GM19099 (cell line): ENCODE measurements around the gene RPUSD1.

Source experiments
- POLR2A ChIP-seq: IDR thresholded peaks from 3 replicates; pipeline ENCODE4 v1.6.1; 2011; ENCODE audit warnings: low read depth; ENCODE audit not compliant: insufficient read length; ENCODE audit errors: extremely low read depth

RPUSD1 gene

DNA sequence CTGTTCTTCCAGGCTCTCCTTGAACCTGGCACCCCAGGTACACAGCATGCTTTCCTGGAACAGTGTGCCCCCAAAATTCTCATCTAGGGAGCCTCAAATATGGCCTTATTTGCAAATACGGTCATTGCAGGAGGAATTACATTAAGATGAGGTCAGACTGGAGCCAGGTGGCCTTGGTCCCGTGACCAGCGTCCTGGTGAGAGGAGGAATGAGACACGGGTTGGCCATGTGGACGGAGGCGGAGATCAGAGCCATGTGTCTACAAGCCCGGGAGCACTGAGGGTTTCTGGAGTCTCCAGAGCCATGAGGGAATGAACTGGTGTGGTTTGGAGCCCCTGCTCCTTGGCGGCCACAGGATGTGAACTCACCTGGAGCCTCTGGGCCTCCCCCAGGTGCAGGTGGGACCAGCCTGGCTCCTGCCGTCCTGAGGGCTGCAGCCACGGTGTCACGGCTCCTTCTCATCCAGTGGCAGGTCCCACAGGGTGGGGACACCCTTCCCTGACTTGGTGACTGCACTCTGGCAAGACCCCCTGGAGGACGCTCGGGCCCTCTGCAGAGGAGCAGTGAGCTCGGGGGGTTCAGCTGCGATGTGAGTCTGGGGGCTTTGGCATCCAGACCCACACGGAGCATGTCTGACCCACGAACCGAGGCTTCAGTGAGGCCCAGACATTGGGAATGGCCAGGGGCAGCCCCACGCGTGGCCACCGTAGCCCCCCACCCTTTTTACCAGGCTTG, 34.2 kb upstream of the RPUSD1 start:
- TF ChIP-seq POLR2A, result no peak

DNA sequence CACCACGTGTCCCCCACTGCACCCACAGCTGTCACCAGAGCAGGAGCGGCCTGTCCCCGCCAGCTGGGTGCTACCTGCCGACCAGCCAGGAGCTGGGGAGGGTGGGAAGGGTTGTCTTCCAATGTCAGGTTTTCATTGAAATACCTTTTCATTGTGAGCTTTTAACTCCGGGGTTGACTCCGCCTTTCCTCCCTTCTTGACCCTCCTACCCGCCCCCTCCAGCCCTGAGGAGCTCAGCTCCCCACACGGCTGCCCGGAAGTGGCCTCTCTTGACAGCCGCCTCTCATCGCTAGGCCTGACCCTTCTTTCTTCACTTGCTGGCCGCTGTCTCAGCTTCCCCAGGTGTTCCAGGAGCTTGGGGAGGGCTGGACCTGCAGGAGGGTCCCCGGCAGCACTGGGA, 33.6 kb upstream of the RPUSD1 start:
- no peak for TF ChIP-seq POLR2A

DNA sequence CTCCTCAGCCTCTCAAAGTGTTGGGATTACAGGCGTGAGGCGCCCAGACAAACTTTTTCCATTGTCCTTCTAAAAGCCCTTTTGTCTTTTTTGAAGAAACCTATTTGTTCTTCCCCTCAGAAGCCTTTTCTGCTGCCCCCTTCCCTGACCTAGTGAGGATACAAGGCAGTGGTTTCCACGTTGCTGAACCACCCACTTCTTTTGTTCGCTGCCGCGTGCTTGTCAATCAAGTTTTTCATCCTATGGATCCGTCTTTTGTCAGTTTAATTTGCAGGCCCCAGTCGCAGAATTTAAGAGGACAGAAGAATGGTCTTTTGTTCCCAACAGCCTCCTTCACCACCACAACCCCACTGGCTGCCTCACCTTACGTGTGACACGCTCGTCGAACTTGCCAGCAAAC, 32.6 kb upstream of the RPUSD1 start:
- TF ChIP-seq POLR2A, result no peak

DNA sequence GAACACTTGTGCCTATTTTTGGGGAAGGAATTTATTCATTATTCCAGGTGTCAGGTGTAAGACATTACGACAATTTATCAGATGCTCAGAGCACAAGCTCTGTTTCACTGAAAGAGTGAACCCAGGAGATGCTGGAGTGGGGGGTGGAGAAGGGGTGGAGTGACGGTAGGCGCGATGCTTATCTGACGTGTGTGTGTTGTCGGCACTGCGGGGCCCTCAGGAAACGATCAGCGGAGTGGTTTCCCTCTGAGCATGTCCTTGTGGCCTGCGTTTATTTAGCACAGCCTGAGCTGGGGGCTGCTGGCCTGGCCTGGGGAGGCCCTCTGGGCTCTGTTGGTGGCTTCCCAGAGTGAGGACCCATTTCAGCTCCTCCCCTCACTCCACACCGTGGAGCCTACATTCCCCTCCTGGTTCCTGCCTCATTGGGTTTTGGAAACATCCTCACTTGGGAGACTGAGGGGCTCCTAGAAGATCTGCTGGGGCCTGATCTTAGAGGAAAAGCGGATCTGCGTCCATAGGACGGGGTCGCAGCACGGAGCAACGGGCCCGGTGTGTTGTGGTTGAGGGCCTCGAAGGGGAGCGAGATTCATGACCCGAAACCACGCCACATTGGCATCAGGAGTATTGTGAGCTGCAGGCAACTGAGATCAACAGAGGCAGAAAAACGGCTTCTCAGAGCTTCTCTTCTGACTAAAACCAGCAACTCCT, 31.3 kb upstream of the RPUSD1 start:
- no peak for TF ChIP-seq POLR2A

DNA sequence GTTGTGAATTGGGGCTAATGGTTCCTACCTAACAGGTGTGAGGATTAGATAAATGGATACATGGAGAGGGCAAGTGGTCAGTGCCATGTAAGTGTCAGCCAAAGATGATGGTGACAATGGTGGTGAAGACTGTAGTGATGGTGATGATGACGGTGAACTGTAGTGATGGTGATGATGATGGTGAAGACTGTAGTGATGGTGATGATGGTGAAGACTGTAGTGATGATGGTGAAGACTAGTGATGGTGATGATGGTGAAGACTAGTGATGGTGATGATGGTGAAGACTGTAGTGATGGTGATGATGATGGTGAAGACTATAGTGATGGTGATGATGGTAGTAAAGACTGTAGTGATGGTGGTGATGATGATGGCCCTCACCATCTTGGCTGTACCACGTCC, 30.4 kb upstream of the RPUSD1 start:
- TF ChIP-seq POLR2A, result no peak

DNA sequence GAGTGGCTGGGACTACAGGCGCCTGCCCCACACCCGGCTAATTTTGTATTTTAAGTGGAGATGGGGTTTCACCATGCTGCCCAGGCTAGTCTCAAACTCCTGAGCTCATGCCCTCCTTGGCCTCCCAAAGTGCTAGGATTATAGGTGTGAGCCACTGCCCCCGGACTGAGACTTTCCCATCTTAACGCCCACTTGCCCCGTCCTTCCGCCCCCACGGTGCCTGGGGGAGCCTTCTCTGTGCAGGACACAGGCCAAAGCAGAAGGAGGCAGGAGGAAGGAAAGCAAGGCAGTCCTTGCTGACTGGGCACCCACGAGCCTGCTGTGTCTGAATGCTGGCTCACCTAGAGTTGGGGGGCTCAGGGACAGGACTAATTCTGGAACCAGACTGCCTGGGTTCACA, 30.0 kb upstream of the RPUSD1 start:
- no peak for TF ChIP-seq POLR2A

DNA sequence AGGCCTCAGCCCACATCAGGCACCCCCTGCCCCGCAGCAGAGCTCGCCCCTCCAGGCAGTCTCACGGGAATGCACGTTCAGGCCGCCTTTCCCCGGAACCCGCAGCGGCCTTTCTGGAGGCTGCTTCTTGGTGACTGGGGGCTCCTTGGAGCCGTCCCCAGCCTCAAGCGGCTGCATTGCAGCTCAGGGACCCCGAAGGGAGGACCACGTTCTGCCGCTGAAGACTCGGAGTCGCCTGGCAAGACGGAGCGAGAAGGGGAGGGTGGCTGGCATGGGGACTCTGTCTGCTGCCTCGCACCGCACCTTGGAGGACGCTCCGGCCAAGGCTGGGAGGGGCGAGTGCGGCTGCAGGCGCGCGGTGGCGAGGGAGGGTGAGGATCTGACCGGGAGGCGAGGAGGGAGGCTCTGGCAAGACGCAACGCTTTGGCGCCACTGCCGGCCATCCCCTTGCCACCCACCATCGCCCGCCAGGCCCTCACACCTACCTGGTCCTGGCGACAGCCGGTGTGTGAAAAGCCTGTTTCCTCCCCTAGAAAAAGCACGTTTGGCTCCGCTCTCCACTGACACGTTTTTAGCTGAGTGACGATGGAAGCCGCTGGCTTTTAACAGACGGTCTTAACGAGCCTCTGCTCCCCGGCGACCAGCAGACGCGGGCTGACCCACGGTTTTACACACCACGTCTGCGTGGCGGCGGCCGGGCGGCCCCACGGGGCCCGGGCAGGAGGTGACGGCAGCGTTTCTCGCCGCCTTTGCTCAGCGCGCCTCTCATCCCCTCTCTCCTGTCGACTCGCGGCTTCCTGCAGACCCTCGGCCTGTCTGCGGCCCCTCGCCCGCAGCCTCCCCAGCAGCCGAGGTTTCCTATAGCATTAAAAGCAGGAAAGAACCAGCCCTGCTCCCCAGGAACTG, 29.1 kb upstream of the RPUSD1 start:
- no peak for TF ChIP-seq POLR2A

DNA sequence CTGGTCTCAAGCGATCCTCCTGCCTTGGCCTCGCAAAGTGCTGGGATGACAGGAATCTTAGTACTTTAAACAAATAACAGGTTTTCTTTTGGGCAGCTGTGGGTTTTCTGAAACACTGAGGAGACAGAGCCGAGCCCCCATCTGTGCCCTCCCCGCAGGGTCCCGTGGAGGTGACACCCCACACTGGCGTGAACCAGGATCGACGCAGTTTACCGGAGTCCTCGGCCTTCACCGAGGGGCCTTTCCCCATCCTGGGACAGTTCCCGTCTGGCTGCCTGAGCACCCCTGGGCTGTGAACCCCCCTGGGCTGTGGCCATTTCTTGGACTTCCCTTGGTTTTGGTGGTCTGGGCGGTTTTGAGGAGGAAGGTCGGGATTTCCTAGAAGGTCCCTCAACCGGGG, 27.7 kb upstream of the RPUSD1 start:
- no peak for TF ChIP-seq POLR2A

DNA sequence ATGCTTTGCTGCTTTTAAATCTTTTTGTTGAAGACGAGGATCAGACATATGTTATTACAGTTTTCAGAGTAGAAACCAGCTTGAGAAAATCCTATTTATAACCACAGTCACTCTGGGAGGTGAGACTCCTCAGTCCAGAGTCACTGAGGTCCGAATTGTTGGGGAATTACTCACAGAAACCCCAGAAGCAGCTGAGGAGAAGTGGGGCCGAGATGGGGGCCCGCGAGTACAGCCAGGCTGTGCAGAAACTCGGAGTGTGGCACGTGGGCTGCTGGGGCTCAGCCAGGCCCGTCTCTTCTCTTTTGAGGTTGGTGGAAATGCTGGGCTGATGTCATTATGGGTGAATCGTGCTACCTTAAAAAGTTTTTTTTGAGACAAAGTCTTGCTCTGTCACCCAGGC, 26.8 kb upstream of the RPUSD1 start:
- TF ChIP-seq POLR2A, result no peak

DNA sequence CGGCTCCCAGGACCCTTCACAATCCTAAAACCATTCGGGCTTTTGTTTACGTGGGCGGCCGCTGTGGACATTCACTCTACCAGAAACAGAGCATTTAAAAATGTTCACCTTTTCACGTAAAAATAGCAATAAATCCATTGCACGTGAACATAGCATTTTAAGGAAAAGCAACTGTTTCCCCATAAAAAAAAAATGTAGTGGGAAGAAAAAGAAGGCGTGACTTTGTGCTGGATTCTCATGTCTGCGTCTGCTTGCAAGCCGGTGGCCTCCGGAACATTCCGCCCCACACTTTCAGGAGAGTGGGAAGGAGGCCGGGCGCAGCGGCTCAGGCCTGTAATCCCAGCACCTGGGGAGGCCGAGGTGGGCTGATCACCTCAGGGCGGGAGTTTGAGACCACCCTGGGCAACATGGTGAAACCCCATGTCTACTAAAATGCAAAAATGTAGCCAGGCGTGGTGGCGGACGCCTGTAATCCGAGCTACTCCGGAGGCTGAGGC, 25.8 kb upstream of the RPUSD1 start:
- no peak for TF ChIP-seq POLR2A

DNA sequence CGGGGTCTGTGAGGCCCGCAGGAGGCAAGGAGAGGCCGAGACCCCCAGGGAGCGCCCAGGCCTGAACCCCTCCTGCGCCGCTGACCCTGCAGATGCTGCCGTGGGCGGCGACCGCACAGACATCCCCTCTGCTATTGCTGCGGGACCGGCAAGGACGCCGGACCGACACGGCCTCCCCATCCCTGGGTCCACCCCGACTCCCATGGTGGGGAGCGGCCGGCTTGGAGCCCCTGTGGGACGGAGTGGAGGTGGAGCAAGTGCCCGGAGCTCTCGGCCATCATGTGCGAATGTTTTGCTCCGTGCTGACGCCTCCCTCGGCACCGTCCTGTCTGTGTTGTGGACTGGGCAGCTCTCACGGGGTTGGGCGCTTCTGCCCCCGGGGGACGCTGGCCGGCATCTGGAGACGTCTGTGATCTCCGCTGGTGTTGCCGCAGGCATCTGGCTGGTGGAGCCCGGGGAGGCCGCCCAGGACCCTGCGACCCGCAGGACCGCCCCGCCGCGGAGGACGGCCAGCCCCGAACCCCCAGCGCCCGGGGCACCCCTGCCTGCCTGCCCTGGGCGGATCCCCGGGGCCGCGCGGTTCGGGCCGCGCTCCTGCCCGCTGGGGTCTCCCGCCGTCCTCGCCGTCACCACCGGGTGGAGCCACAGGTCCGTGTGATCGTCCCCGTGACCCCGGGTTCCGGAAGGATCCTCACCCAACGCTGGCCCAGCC, 25.2 kb upstream of the RPUSD1 start:
- TF ChIP-seq POLR2A, result no peak

DNA sequence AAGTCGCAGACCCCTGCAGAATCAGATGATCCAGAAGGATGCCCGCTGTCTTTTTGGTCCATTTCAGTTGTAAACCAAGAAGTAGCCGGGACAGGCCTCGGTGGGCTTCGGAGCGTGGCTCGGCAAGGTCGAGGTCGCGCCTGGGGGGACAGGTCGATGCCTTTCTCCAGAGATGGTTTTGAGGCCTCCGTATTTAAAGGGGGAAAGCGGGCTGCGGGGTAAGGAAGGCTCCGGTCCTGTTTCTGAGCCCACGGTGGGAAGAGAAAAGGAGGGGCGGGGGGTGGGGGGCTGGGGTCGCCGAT, 19.9 kb upstream of the RPUSD1 start:
- no peak for TF ChIP-seq POLR2A

DNA sequence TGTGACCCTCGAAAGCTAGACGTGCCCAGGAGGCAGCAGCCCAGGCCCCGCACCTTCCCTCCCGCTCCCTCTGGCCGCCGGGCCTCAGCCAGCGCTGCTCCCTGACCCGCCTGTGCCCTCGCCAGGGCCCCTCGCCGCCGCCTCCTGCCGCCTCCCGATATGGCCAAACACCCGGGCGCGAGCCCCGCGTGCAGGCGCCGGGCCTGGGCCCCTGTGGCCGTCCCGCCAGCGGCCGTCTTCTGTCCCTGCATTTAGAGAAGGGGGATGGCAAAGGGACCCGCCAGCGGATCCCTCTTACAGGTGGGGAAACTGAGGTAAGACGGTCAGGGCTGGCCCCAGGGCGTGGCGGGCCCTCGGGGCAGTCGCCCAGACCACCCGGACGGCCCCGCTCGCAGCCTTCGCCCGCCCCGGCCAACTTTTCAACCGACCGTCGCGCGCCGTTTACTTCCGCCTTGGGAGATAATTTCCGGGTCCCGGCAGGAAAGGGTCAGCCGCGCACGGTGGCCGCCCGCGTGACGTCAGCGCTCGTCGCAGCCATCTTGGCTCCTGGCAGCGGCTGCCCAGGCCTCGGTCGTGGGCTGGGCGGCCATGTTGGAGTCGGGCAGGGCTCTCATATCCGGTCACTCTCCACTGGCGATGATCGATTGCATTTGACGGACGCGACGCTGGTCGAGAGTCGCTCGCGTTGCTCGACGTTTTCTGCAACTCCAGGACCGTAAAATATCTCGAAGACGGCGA, 19.3 kb upstream of the RPUSD1 start:
- TF ChIP-seq POLR2A, result peak; percentile 75

DNA sequence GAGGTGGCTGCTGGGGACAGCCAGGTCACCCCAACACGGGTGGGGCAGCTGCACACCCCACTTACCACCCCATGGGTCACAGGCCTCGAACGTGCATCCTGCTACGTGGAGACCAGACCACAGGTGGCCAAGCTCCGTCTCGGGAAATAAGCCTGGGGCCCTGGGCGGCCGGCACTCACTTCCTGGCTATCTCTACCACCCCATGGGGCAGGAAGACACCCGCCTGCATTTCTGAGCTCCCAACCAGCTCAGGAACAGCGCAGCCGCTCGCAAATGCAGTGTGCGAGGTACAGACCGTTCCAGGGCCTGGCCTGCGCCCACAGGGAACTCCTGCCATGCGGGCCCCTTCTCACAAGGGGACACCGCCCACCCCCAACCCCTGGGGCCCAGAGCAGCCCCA, 17.3 kb upstream of the RPUSD1 start:
- TF ChIP-seq POLR2A, result no peak
